Psoas muscle (tissue), 8 donors: ENCODE measurements around the gene MEF2C. TPM values are rescaled to one million over a fixed set of nuclear protein-coding genes. Genes with fewer than 3 reads are reported as not detected.

Experiments
- ATAC-seq, 4 donors: fragments of 200-7000 bp; cut with Tn5 transposase; one replicate each; pipeline ENCODE4 v1.9.1; 2020; ENCODE audit warnings: moderate library complexity in 3 of 4, mild to moderate bottlenecking in 2 of 4
- DNase-seq, 2 donors: peaks; one replicate each; pipeline ENCODE4 v3.0.0-alpha.2; 2020
- H3K27ac ChIP-seq: fragments of 200-600 bp; one replicate; pipeline ENCODE4 v1.8.0; 2022
- H3K27me3 ChIP-seq, 3 donors: fragments of 200-600 bp in 1 of 3; one replicate each; pipeline versions ENCODE4 v1.6.1 to v1.8.0; 2013 to 2022; ENCODE audit warnings: low read length in 2 of 3, mild to moderate bottlenecking in 2 of 3, moderate library complexity in 1 of 3; ENCODE audit not compliant: insufficient read depth in 3 of 3
- H3K36me3 ChIP-seq, 2 donors: fragments of 200-600 bp in 1 of 2; one replicate each; pipeline versions ENCODE4 v1.6.1 to v1.8.0; 2013 to 2022; ENCODE audit warnings: low read depth in 1 of 2, mild to moderate bottlenecking in 1 of 2, moderate library complexity in 1 of 2; ENCODE audit not compliant: insufficient read depth in 1 of 2
- H3K4me1 ChIP-seq: fragments of 200-600 bp; one replicate; pipeline ENCODE4 v1.8.0; 2022
- H3K4me3 ChIP-seq: fragments of 200-600 bp; one replicate; pipeline ENCODE4 v1.8.0; 2022; ENCODE audit warnings: mild to moderate bottlenecking
- H3K9me3 ChIP-seq: fragments of 200-600 bp; one replicate; pipeline ENCODE4 v1.8.0; 2022
- CTCF ChIP-seq: fragments of 200-600 bp; IDR thresholded peaks from one replicate; pipeline ENCODE4 v1.8.0; 2022; ENCODE audit warnings: antibody characterized with exemption
- WGBS, 3 donors: extraction: QIAGEN DNeasy Blood & Tissue Kit; methylation state at CpG; one replicate each; pipeline versions ENCODE4 v1.1.6 to v1.1.7; 2013; 5-methylcytosine and 5-hydroxymethylcytosine counted together
- intact Hi-C, 2 donors: fragments of 100-400 bp; cut with DNase I; formaldehyde crosslinking; loops; one replicate each; pipeline versions ENCODE4 v1.11.0 to v1.14.2; 2022
- polyA plus RNA-seq, 3 donors: library from polyadenylated mRNA; stranded (reverse); fragments of 200-250 nt; gene quantifications; one replicate each; pipeline ENCODE4 v1.2.3, GENCODE V29; 2013
- total RNA-seq, 4 donors: library from RNA; stranded (reverse); fragmentation: NEBNext Ultra II Directional in 2 of 4; extraction: Animal tissue kit (Norgen Biotek cat#: 25700) in 2 of 4; gene quantifications; one replicate each; pipeline versions ENCODE4 v1.2.1 to v1.2.4, GENCODE V29; 2021 to 2023
- donor health status: healthy with polysubstance abuse.
- donor health status: DM: no; HTN: no; CAD: no; lungs with moderate emphysema.
- donor health status: Bipolar disorder and iron deficiency.
- donor health status: healthy.
- donor health status: DM: yes; HTN: yes; CAD: no.
- donor health status: DM: no; HTN: no; CAD: no.
- donor health status: DM: no; HTN: no; CAD: no.
- donor health status: DM: yes; HTN: yes; CAD: no.

MEF2C gene
- total and polyA plus RNA-seq, 7 donors = 9.3 to 530 (median 148) TPM

- WGBS, 3 donors = 77 to 84% (median 81%) methylated on average over 5 of the region's 5 CpGs
- no peaks in the 10 kb centered on the region for H3K27me3 ChIP-seq
- no peak overlapping the region for H3K4me3 ChIP-seq
- peaks cover 4 to 63% of the 10 kb centered on the region in 2 donors for H3K36me3 ChIP-seq
- ATAC-seq (no peak), DNase-seq (no peak)
- H3K9me3 ChIP-seq = no peaks in the 10 kb centered on the region
- no peak for TF ChIP-seq CTCF
- intact Hi-C loops = no loop called here
- H3K27ac ChIP-seq = peak overlapping the region; percentile 26
- H3K4me1 ChIP-seq = peaks cover 31% of the 10 kb centered on the region
These were observed 124.8 kb downstream of the MEF2C start for GRCh38 chr5:88758184-88758583.

- Histone ChIP-seq H3K27me3 (no peaks in the 10 kb centered on the region), H3K4me1 (peaks cover 28% of the 10 kb centered on the region), H3K27ac (peak overlapping the region; percentile 43), H3K4me3 (no peak overlapping the region), H3K9me3 (no peaks in the 10 kb centered on the region), H3K36me3 (peaks cover 4 to 75% of the 10 kb centered on the region in 2 donors)
- no peak for TF ChIP-seq CTCF
- WGBS, 3 donors = 63 to 89% (median 74%) methylated on average over 3 of the region's 3 CpGs
- DNase-seq = no peak
- intact Hi-C loops = no loop called here
- no peak for ATAC-seq
These were observed 126.0 kb downstream of the MEF2C start for GRCh38 chr5:88756953-88757352.

- H3K9me3 ChIP-seq = no peaks in the 10 kb centered on the region
- intact Hi-C loops = loop anchor here in 1 of 2 donors (10.0 kb wide), 1 partner anchor 86 kb away; no protein-coding TSS in a partner anchor
These were observed 134.3 kb downstream of the MEF2C start for GRCh38 chr5:88748666-88749065.

GRCh38 chr5:88746438-88746882, 136.5 kb downstream of the MEF2C start:
- intact Hi-C loops = loop anchor here in 1 of 2 donors (10.0 kb wide), 1 partner anchor 88 kb away; no protein-coding TSS in a partner anchor
- no peak for TF ChIP-seq CTCF
- peak overlapping the region; percentile 84 for H3K27ac ChIP-seq
- H3K4me3 ChIP-seq = no peak overlapping the region
- H3K9me3 ChIP-seq = no peaks in the 10 kb centered on the region
- DNase-seq (no peak), ATAC-seq (peak; percentile 89 to 95 (median 91))
- H3K27me3 ChIP-seq = no peaks in the 10 kb centered on the region
- H3K4me1 ChIP-seq = peaks cover 61% of the 10 kb centered on the region
- 25 to 48% (median 28%) methylated on average over 3 of the region's 3 CpGs for WGBS, 3 donors
- H3K36me3 ChIP-seq = peaks cover under 1 to 46% of the 10 kb centered on the region in 2 donors

More at GRCh38 chr5:88748666-88749065, 134.3 kb downstream of the MEF2C start:
- no peak for DNase-seq
- peaks cover 4 to 60% of the 10 kb centered on the region in 2 donors for H3K36me3 ChIP-seq
- no peaks in the 10 kb centered on the region for H3K27me3 ChIP-seq
- TF ChIP-seq CTCF = no peak
- H3K4me1 ChIP-seq = peaks cover 45% of the 10 kb centered on the region
- peak overlapping the region; percentile 73 for H3K27ac ChIP-seq
- H3K4me3 ChIP-seq = no peak overlapping the region
- no peak for ATAC-seq
